Measurements from ENCODE around the gene ZNF438.
"Not testable (repeated sequence)": the region's sequence is repeated elsewhere in the genome, so short reads cannot be mapped to it uniquely, and the experiment has no call there.

The ZNF438 gene

DNA sequence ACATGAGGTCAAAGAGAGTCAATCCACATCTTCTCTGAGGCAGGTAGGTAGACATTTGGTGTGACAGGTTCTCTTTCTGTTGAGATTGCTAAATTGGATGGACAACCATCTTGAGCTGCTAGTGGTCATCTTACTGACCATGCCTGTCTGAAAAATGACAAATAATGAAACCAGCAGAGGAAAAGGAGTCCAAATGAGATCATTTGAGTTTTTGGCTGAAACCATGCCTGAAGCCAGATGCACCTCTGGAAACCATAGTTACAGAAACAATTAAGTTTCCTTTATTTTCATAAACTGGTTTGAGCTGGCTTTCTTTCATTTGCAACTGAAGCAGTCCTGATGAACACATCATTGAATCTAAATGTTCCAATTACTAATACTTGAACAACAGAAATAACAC lies 100.6 kb downstream of the ZNF438 start:
- DNase-seq: no peak

DNA sequence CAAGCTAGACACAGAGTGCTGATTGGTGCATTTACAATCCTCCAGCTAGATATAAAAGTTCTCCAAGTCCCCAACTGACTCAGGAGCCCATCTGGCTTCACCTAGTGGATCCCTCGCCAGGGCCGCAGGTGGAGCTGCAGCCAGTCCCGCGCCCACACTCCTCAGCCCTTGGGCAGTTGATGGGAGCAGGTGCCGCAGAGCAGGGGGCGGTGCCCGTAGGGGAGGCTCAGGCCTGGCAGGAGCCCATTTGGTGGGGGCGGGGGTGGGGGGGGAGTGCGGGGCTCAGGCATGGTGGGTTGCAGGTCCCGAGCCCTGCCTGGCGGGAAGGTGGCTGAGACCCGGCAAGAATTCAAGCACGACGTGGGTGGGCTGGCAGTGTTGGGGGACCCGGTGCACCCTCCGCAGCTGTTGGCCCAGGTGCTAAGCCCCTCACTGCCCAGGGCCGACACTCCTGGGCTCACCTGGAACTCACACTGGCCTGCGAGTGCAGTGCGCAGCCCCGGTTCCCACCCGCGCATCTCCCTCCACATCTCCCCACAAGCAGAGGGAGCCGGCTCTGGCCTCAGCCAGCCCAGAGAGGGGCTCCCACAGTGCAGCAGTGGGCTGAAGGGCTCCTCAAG lies 101.7 kb downstream of the ZNF438 start:
- no peak for DNase-seq

DNA sequence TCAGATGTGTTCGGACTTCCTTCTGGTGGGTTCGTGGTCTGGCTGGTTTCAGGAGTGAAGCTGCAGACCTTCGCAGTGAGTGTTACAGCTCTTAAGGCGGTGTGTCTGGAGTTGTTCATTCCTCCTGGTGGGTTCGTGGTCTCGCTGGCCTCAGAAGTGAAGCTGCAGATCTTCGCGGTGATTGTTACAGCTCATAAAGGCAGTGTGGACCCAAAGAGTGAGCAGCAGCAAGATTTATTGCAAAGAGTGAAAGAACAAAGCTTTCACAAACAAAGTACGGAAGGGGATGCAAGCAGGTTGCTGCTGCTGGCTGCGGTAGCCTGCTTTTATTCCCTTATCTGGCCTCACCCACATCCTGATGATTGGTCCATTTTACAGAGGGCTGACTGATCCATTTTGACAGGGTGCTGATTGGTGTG lies 102.3 kb downstream of the ZNF438 start:
- DNase-seq: not testable (repeated sequence)

GRCh38 chr10:30928742-30929141 lies 102.9 kb downstream of the ZNF438 start:
- DNase-seq: no peak

GRCh38 chr10:30918651-30919050 lies 113.0 kb downstream of the ZNF438 start:
- DNase-seq: no peak

GRCh38 chr10:30917789-30918188 lies 113.9 kb downstream of the ZNF438 start:
- DNase-seq: no peak

GRCh38 chr10:30917067-30917466 lies 114.6 kb downstream of the ZNF438 start:
- DNase-seq: no peak

DNA sequence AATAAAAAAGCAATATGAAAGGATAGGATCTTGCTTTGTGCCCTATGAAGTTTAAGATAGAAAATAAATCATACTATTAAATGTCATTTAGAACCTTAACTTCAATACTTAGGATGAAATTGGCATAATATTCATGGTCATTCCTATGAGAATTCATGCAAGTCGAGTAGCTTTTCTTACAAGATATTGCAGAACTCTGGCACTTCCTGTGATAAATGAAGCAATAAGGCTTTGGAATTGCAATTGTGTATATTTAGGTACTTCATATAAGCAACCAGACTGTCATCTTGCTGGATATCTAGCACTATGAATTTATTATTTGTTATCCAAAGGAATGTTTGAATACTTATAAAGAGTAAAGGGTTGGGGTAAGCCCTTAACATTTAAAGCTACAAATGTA lies 116.5 kb downstream of the ZNF438 start:
- no peak for DNase-seq

GRCh38 chr10:30911303-30911863 lies 120.3 kb downstream of the ZNF438 start:
- no peak for DNase-seq

DNA sequence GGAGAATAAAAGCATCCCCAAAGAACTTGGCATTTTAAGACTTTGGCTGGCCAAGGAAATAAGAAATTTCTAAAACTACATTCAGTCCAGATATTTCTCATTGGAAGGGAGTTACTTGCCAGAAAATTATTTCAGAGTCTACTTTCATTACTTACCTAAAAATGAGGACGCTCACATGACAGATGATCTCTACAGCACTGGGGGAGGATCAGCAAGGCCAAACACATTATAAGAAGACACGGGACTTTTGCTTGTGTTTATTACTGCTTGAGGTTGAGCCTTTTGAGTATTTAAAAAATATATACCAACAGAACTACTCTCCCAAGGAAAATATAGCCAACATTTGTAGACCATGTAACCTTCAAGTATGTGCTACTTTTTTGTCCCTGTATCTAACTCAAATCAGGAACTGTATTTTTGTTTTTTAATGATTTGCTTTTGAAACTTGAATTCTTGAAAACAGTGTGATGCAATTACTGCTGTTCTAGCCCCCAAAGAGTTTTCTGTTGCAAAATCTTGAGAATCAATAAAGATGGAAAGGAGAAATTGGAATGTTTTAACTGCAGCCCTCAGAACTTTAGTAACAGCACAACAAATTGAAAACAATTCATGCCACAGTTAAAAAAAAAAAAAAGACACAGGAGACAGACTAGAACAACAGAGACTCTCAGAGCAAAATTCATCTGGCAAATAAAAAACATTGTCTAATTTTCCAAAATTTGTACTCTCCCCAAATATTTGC lies 128.1 kb downstream of the ZNF438 start:
- DNase-seq: no peak

DNA sequence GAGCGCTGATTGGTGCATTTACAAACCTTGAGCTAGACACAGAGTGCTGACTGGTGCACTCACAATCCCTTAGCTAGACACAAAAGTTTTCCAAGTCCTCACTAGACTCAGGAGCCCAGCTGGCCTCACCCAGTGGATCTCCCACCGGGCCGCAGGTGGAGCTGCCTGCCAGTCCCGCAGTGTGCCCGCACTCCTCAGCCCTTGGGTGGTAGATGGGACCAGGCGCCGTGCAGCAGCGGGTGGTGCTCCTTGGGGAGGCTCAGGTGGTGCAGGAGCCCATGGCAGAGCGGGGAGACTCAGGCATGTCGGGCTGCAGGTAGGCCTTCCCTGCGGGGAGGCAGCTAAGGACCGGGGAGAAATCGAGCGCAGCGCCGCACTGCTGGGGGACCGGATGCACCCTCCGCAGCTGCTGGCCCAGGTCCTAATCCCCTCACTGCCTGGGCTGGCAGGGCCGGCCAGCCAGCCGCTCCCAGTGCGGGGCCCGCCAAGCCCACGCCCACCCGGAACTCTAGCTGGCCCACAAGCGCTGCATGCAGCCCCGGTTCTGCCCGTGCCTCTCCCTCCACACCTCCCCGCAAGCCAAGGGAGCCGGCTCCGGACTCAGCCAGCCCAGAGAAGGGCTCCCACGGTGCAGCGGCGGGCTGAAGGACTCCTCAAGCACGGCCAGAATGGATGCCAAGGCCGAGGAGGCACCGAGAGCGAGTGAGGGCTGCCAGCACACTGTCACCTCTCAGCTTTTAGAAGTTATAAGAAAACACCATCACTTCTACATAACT lies 128.9 kb downstream of the ZNF438 start:
- no peak for DNase-seq

GRCh38 chr10:30901487-30901886 lies 130.2 kb downstream of the ZNF438 start:
- DNase-seq: not testable (repeated sequence)

DNA sequence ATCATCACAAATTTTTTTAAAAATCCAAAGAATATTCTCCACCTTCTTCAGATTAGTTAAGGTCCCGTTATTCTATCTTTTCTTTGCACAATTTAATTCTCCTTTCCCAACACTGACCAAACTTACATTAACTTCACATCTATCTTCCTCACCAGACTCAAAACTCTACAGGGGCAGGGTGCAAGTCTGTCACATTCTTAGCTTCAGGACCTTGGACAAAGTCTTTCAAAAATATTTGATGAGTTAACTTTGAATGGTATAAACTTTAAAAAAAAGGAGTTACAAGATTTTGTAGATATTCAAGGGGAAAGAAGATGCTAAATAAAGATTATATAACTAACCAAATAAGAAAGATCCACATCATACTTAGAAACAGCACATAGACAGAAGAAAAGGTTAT lies 132.7 kb downstream of the ZNF438 start:
- no peak for DNase-seq

DNA sequence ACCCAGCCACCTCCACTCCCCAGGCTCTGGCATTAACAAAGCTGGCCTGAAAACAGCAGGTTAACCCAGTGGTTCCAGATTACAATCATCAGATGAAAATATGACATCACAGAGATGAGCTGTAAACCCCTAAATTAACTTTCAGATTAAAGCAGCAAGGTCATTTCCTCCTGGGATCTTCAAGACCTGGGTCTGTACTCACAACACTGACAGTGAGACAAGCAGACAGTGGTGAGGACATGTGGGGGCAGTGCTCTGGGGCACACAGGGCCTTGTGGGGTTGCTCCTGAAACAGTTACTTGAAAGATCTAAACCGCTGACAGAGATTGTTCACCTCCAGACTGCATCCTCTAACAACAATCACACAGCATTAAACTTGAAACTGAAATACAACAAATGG lies 134.1 kb downstream of the ZNF438 start:
- no peak for DNase-seq

GRCh38 chr10:30897048-30897447 lies 134.6 kb downstream of the ZNF438 start:
- DNase-seq: no peak

- DNase-seq: no peak
Observed at GRCh38 chr10:30894221-30894620, 137.4 kb downstream of the ZNF438 start.

DNA sequence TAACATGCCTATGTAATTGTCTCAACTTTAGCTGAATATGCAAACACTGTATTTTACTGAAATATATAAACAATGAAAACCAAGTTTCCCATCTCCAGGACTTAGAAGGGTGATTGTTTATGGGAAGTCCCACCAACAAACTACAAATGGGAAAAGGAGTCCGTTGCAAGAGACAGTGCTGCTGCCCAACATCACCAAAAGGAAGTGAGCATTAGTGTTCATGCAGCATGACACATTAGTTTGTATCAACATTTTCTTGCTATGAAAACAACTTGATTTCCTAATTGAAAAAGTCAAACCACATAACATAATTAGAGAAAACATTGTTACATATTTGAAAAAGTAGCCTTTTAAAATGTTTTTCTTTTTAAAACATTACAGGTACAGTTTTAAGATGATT lies 138.5 kb downstream of the ZNF438 start:
- DNase-seq: no peak

GRCh38 chr10:30887839-30888238 lies 143.8 kb downstream of the ZNF438 start:
- no peak for DNase-seq

GRCh38 chr10:30885423-30885822 lies 146.2 kb downstream of the ZNF438 start:
- DNase-seq: no peak

- DNase-seq: no peak
Observed at GRCh38 chr10:30883751-30884150, 147.9 kb downstream of the ZNF438 start.

GRCh38 chr10:30883116-30883515 lies 148.5 kb downstream of the ZNF438 start:
- DNase-seq: no peak

- no peak for DNase-seq
Observed at GRCh38 chr10:30882281-30882680, 149.4 kb downstream of the ZNF438 start.

DNA sequence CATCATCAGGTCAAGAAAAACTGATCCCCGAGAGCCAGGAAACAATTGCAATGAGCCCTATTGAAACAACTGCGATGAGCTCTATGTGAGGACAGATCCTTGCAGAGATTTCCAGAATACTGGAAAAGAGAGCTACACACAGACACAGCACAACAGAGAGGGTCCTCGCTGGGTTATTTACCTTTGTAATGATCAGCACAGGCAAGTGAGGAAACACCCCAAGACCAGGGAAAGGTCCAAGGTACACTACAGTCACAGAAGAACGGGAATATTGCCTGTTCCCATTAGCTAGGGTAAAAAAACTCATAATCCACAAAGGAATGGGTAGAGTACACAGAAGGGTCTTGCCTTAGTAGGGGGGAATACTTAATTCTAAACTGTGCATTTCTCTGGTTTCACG lies 152.7 kb downstream of the ZNF438 start:
- no peak for DNase-seq

DNA sequence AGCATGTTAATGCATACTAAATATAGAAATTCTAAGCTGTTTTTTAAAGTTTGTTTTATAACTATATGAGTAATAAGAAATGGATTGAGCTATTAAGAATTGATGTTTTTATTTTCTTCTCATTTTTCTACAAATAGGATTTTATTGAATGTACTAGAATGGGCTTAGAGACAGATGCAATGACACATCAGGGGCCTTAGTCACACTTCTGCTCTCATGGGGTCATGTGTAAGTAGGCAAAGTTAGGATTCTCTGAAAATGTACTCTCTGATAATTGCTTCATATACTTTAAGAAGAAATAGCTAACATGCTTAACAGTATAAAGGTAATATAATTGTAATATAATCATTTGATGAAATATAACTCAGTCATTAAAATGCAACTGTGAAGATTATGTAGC lies 154.6 kb downstream of the ZNF438 start:
- DNase-seq: no peak

All from NCI-H345 (cell line).